ENCODE data around the gene APBA2.
A peak's percentile ranks its signal among the peaks of the same experiment; 100 is the strongest.
"Not testable (repeated sequence)": the region's sequence is repeated elsewhere in the genome, so short reads cannot be mapped to it uniquely, and the experiment has no call there.

APBA2 gene

DNA sequence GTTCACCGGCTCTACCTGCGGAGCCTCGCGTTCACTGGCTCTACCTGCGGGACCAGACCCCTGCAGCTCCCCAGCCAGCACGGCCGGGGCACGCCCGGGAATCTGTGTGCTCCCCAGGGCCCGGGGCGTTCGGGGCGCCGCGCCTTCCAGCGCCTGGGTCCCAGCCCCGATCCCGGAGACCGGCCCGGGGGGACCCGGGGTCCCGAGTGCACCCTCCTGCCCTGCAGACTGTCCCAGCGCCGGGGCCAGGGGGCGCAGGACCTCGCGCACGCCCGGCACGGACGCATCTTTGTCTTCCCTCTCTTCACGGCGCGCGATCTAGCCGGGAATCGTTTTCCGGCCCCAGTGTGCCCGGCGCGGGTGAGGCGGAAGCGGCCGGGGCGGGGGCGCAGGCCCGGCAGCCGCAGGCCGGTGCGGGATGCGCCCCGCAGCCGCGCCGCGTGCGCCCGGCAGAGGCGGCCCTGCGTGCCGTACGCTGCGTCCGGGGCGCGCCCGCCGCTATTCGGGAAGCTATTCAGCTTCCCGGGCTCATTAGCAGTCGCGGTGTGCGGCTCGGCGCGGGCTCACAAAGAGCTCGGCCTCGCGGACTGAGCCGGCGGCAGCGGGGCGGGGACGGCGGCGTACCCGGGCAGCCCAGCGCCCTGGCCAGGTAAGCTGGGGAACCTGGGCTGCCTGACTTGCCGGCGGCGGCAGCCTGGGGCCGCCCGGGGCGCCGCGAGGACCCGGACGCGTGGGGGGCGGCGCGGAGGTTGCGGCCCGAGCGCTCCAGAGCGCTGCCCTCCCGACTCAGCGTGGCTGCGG lies at the start of gene APBA2:
Gene APBA2, plus strand, starts transcription at position 345 of the 801 bp plus-strand sequence. CDS start 167,911 bp downstream, outside the sequence.
- DNase-seq (ENCODE audit: low read depth in 2 of 2) = peak in 1 of 2 donors; percentile 22

DNA sequence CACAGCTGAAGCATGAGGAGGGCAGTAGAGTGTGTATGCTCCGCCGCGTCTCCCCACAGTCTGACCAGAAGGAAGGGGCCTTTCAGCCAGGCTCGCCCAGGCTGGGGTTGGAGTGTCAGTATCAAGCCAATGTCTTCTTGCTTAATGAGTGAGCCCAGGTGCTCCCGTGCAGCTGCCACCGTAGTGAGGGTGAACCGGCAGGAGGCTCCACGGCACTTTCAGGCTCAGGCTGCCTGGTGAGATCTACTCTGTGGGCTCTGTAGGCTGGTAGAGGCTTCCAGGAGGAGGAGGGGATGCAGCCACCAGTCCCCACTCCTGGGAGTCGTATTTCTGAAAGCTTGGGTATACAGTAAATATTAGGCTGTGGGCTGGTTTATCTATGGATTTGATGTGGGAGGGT lies 45.5 kb upstream of the APBA2 start:
- DNase-seq (ENCODE audit: low read depth in 2 of 2) = not testable (repeated sequence)

DNA sequence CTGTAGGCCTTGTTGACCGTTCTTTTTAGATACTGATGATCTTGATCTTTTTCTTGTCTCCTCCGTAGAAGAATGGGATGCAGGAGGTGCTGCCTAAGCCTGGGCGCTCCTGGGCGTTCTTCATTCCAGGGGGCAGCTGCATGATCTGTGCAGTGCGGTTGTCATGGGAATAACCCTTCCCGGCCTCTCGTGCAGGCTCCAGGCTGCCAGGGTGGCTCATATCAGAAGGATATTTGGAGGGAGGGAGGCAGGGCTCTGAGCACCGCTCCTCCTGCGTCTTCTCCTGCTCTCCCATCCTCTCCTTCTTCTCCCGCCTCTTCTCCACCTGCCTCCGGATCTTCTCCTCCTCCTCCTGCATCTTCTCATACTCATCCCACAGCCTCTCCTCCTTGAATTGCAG lies 43.6 kb upstream of the APBA2 start:
- not testable (repeated sequence) for DNase-seq (ENCODE audit: low read depth in 2 of 2)

DNA sequence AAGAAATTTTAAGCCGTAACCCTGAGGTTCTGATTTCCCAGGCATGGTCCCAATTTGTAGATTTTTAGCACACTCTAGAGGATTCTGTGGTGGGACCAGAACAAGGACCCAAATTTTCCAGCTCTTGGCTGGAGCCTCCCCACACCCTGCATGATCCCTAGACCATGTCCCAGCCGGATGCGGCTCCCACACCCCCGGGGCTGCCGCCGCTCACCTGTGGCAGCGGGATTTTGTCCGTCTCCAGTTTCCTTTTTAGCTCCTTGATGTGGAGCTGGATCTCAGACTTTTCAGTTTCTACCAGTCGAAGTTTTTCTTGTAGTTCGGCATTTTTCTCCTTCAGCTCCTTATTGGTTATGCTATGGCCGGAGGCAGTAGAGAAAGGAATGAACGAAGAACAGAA lies 42.3 kb upstream of the APBA2 start:
- DNase-seq (ENCODE audit: low read depth in 2 of 2) = not testable (repeated sequence)

DNA sequence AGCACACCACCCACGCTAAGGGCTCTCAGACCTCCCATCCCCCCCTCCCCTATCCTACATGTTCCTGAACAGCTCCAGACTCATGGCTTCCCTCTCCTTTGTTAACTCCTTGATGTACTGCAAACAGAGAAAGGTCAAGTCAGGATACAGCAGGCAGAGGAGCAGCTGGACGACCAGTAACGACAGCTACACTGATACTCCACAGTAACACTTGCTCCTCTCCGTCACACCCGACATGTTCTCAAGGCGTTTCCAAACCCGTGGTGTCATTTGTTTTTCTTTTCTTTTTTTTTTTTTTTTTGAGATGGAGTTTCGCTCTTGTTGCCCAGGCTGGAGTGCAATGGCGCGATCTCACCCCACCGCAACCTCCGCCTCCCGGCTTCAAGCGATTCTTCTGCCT lies 41.6 kb upstream of the APBA2 start:
- DNase-seq (ENCODE audit: low read depth in 2 of 2) = not testable (repeated sequence)

DNA sequence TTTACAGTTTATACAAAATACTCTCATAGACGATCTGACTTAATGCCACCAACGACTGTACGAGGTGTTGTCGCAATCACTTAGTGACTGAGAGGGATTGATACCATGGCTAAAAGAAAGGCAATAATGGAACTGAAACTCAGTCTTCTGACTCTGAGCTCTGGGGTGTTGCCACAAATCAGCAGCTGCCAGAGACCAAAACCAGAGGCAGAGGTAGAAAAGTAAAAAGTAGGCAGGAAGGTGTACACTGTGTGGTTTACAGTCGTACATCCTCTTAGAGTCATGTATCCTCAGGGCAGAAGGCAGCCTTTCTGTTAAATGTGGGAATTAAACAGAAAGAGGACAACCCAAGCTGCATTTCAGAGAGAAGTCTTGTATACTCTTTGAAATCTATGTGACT lies 38.5 kb upstream of the APBA2 start:
- not testable (repeated sequence) for DNase-seq (ENCODE audit: low read depth in 2 of 2)

DNA sequence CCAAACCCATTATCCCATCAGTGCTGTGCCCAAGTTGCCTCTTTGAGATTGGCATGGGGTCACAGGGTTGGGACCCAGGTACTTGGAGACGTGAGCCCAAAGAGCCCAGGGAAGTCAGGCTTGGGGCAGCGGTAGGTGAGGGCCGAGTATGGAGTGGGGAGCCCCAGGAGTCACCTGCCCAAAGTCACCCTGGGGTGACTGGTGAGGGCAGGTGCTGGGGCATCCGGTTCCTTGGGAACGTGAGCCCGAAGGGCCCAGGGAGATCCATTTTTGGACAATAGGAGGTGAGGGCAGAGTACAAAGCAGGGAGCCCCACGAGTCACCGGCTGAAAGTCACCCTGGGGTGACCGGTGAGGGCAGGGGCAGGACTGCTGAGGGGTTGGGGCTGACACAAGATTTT lies 37.8 kb upstream of the APBA2 start:
- DNase-seq (ENCODE audit: low read depth in 2 of 2) = not testable (repeated sequence)

DNA sequence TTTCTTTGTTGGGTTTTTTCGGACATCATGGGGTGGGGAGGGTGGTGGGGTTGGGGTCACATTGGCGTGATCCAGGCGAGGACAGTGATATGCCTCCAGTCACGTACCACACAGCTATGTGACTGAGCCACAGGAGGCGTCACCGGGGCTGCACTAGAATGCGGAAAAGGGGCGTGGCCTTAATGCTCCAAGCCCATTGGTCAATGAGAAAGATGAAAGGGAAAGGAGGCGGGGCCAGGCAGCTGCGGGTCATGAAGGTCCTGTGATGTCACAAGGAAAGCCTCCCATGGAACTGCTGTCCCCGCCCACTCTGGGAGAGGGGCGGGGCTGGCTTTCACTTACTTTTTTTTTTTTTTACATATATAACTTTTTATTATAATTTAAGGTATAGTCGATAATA lies 37.3 kb upstream of the APBA2 start, which contains the start of gene GOLGA6L7:
Gene GOLGA6L7, minus strand, starts transcription at position 124 of the 400 bp plus-strand sequence. Its CDS starts 95 bp downstream, at position 29.
- not testable (repeated sequence) for DNase-seq (ENCODE audit: low read depth in 2 of 2)

DNA sequence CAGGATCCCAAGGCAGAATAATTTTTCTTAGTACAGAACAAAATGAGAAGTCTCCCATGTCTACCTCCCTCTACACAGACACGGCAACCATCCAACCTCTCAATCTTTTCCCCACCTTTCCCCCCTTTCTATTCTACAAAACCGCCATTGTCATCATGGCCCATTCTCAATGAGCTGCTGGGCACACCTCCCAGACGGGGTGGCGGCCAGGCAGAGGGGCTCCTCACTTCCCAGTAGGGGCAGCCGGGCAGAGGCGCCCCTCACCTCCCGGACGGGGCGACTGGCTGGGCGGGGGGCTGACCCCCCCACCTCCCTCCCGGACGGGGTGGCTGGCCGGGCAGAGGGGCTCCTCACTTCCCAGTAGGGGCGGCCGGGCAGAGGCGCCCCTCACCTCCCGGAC lies 36.5 kb upstream of the APBA2 start:
- DNase-seq (ENCODE audit: low read depth in 2 of 2) = not testable (repeated sequence)

DNA sequence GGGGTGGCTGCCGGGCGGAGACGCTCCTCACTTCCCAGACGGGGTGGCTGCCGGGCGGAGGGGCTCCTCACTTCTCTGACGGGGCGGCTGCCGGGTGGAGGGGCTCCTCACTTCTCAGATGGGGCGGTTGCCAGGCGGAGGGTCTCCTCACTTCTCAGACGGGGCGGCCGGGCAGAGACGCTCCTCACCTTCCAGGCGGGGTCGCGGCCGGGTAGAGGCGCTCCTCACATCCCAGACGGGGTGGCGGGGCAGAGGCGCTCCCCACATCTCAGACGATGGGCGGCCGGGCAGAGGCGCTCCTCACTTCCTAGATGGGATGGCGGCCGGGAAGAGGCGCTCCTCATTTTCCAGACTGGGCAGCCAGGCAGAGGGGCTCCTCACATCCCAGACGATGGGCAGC lies 36.0 kb upstream of the APBA2 start:
- not testable (repeated sequence) for DNase-seq (ENCODE audit: low read depth in 2 of 2)

DNA sequence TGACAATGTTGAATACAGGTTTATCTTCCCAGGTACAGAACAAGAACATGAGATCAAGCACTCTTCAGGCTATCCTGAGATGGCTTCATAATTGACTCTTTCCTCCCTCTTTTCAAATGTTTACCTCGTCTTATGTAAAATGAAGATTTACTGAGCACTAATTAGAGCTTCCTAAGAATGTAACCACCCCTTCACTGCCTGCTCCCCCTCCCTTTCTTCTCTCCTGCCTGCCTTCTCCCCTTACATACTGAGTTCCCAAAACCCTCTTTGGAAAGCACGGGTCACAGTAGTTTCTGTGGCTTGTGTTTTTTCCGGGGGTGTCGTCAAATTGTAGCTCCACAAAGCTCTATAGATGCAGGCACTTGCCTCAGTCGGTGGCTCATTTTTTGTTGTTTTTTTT lies 32.1 kb upstream of the APBA2 start:
- not testable (repeated sequence) for DNase-seq (ENCODE audit: low read depth in 2 of 2)

DNA sequence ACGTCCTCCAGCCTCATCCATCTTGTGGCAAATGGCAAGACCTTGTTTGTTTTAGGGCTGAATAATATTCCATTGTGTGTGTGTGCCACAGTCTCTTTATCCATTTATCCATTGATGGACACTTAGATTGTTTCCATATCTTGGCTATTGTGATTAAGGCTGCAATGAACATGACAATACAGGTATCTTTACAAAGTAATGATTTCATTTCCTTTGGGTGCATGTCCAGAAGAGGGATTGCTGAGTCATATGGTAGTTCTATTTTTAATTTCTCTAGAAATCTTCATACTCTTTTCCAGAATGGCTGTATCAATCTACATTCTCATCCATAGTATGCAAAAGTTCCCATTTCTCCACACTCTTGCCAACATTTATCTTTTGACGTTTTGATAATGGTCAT lies 31.2 kb upstream of the APBA2 start:
- DNase-seq (ENCODE audit: low read depth in 2 of 2) = not testable (repeated sequence)

DNA sequence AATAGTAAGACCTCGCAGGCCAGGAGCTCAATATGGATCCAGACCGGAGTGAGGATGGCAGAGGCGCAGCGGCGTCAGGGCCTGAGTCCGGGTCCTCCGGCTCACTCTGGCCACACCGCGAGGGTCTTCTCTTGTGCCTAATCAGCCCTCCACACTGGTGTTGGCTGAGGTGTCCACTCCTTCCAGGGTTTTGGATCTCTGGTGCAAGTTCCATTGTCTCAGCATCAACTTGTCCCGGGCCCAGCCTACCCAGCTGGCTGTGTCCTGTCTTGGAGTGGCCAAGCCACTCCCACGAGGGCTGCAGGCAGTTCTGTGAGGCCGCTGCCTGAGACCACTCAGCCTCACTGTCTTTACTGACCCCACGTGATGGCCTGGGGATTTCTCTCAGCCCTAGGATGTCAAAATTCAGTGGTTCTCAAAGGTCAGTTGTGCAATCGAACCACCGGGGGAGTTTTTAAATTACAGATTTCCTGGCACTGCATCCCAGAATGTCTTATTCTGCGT lies 24.7 kb upstream of the APBA2 start:
- DNase-seq (ENCODE audit: low read depth in 2 of 2) = no peak

DNA sequence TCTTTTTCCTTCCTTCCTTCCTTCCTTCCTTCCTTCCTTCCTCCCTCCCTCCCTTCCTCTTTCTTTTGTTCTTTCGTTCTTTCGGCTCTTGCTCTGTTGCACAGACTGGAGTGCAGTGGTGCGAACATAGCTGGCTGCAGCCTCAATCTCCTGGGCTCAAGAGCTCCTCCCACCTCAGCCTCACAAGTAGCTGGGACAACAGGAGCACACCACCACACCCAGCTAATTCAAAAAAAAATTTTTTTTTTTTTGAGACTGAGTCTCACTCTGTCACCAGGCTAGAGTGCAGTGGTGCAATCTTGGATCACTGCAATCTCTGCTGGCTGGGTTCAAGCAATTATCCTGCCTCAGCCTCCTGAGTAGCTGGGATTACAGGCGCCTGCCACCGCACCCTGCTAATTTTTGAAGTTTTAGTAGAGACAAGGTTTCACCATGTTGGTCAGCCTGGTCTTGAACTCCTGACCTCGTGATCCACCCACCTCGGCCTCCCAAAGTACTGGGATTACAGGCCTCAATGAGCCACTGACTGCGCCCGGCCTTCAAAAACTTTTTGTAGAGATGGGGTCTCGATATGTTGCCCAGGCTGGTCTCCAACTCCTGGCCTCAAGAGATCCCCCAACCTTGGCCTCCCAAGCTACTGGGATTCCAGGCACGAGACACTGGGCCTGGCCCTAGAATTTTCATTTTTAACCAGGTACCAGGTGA lies 24.0 kb upstream of the APBA2 start:
- DNase-seq (ENCODE audit: low read depth in 2 of 2) = not testable (repeated sequence)

DNA sequence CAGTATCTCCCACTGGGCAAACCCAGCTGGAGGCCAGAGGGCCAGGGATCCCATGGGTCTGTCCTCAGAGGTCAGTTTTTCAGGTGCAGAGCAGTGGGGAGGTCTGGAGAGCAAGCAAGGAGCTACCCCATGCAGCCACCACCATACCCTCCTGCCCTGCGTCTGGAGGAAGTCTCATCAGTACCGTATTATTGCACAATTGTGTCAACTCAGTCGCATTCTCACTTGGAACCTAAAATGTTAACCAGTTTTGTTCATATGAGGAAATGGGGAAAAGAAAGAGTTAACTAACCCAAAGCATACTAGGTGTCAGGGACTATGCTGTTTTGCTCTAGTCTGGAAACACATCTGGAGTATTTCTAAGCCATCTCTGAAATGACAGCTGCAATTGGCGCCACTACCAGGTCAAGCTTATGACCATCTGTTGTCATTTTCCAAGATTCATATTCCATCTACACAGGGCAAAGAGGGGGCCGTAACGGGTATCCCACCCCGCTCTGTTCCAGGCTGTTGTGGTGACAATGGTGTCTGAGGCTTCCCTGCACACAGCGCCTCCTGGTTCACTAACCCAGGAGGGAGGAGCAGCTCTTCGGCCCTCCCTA lies 16.9 kb upstream of the APBA2 start:
- no peak for DNase-seq (ENCODE audit: low read depth in 2 of 2)

DNA sequence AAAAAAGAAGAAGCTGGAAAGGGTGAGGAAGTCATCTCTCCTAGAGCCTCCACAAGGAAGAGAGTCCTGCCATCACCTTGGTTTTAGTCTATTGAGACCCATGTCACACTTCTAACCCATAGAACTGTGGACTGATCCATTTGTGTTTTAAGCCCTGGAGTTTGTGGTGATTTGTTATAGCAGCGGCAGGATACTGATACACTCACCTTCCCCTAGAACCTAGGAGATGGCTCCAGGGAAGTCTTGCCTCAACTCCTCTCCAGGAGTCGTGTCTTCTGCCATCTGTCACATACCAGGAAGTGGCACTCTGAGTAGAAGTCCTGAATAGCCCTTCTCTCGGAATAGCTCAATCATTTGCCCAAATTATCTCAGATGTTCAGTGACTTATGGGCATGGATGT lies 14.6 kb upstream of the APBA2 start:
- DNase-seq (ENCODE audit: low read depth in 2 of 2) = no peak

DNA sequence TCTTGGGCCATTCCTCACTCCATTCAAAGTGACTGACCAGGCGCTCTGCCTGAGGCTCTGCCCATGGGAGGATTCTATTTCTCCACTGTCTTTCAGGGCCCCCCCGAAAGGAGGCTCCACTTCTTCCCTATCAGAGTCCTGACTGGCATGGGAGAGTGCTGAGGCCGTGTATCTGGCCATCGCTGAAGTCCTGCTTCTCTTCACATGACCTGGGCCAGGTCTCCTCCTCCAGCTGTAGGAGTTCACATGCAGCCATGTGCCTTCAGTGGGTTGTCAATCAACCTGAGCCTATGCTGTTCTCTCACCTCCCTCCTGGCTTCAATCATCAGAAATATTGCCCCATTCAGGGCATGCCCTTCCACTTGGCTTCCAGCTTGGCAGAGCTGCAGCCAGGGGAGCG lies 12.8 kb upstream of the APBA2 start:
- DNase-seq (ENCODE audit: low read depth in 2 of 2) = no peak

DNA sequence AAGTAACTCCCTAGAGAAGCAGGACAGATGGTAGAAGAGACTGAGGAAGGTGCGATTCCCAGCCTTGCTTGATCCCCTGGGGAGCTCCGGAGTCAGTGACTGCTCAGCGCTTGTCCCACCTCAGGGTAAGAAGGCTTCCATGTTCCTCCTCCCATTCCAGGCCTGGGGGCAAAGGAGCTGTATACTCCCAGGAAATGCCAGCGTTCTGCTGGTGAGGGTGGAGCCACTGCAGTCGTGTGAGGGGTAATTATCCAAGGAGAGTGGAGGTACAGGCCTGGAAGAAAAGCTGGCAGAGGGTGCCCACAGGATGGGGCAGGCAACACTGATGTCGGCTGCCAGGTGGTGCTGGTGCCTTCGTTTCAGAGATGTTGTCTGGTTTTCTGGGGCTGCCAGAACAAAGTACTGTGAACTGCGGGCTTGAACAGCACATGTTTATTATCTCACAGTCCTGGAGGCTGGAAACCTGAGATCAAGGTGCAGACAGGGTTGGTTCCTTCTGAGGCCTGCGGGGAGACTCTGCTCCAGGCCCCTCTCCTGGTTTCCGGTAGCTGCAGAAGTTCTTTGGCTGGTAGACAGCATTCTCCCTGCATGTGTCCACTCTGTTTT lies 12.1 kb upstream of the APBA2 start:
- DNase-seq (ENCODE audit: low read depth in 2 of 2) = no peak

DNA sequence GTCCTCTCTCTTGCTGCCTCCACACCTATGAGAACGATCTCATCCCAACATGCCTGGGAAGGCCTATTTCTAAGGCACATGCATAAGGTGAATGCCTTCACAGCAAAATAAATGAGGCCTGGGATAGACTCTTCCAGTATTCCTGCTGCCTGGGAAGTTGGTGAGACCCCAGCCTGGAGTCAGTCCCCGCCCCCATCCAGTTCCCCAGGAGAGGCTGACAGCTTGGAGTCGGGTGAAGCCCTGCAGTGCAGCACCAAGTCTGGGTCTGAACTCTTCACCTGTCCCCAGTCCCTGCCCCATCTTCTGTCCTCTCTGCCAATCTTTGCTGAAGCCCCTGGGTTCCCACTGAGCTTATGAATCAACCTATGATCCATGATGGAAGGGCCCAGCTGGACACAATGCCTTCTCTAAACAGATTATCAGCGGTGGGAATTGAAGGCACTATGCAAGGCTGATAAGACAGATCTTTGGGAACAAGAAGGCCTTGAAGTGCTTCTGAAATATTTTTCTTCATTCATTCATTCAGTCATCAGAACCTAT lies 10.2 kb upstream of the APBA2 start:
- DNase-seq (ENCODE audit: low read depth in 2 of 2) = no peak

DNA sequence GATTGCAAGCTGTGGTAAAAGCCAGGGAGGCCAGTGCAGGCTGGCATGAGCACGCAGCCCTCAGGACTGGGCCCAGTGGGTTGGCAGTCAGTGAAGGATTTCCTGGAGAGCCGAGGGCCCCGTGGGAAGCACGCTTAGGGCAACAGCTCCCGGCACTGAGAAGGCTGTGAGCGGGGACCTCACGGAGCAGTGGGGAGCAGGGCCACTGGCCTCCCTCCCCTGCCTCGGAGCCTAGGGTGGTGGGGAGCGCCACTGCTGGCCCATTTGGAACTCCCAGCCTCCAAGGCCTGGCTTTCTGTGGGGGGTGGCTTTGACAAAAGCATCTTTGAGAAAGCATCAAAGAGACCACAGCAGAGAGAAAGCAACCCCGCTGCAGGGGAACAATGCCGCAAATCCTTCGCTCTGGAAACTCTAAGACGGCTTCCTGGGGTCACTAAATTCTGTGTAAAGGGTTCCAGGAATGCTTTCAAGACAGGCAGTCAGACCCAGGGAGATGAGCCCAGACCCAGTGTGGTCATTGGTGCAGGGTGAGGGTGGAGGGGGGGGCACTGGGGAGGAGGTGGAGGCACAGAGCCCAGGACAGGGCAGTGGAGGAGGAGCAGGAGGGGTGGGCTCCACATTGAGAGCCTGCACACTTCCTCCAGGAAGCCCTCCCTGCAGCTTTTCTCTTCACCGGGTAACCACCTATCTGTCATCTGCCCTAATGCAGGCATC lies 9.5 kb upstream of the APBA2 start:
- DNase-seq (ENCODE audit: low read depth in 2 of 2) = no peak

DNA sequence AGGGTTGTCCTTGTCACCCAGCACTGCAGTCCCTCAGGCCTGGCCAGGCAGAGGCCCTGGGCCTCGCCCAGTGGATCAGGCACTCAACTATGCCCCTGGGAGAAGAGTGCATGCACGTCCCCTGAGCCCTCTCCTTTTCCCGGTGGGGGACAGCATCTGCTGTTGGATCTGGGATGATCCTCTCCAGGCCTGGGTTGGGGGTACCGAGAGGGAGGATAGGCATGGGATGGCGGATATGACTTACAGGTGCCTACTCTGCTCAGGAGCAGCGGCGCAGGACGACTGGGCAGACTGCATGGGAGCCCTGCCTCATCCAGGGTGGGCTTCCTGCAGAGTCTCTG lies 9.0 kb upstream of the APBA2 start:
- no peak for DNase-seq (ENCODE audit: low read depth in 2 of 2)

All from stimulated activated CD8-positive, alpha-beta memory T cell treated with anti-CD3 and anti-CD28 coated beads, Interleukin-2, amount 100 ng/mL, for 48 hours (primary cell).